Endothelial cell of umbilical vein (primary cell): ENCODE data around the gene NUDT16L1. TPM values are rescaled to one million over a fixed set of nuclear protein-coding genes. Genes with fewer than 3 reads are reported as not detected.

Experiments
- BruUV-seq: library from RNA; stranded (reverse); fragments of 400-500 nt; replicated peaks from 2 replicates; lab custom pipeline; 2021; lab: Mats Ljungman, UMichigan
- CTCF ChIA-PET: fragments of 300-600, 350-600 bp; sonication (Branson Sonifier 250); formaldehyde crosslinking; loops from one replicate; lab custom pipeline; 2021; ENCODE audit warnings: antibody characterized with exemption, inconsistent platforms; lab: Charles Lee
- POLR2A ChIA-PET: fragments of 300-600, 350-600 bp; sonication (Branson Sonifier 250); formaldehyde crosslinking; loops from one replicate; lab custom pipeline; 2021; ENCODE audit warnings: antibody characterized with exemption, inconsistent platforms; lab: Charles Lee
- DNase-seq: peaks from one replicate; pipeline ENCODE4 v3.0.0-alpha.2; 2011; ENCODE audit warnings: low read depth, low spot score
- FAIRE-seq: peaks from 2 replicates; lab custom pipeline; 2011; peaks lifted over from hg19 to GRCh38; lab: Jason Lieb, UNC
- H2AFZ ChIP-seq: 2 replicates; pipeline ENCODE4 v1.6.0; 2012; ENCODE audit warnings: low read depth, low read length, control low read depth, inconsistent platforms
- H3K27ac ChIP-seq: 2 replicates; pipeline ENCODE4 v1.5.1; 2011; ENCODE audit warnings: low read depth, mild to moderate bottlenecking, control low read depth, low read length, moderate library complexity; ENCODE audit not compliant: insufficient read depth
- H3K27me3 ChIP-seq, 2 experiments: 2 replicates each; pipeline versions ENCODE4 v1.6.0 to v1.6.1; 2011; ENCODE audit warnings: low read length in 2 of 2, mixed read lengths in 1 of 2; ENCODE audit not compliant: control insufficient read depth in 2 of 2, insufficient read depth in 2 of 2
- H3K36me3 ChIP-seq, 2 experiments: 2 replicates in 1 of 2; 3 replicates in 1 of 2; pipeline ENCODE4 v1.5.1; 2011; ENCODE audit warnings: low read length in 2 of 2, mild to moderate bottlenecking in 1 of 2, moderate library complexity in 1 of 2; ENCODE audit not compliant: control insufficient read depth in 2 of 2, insufficient read depth in 2 of 2; ENCODE audit errors: extremely low read depth in 1 of 2
- H3K4me1 ChIP-seq: 3 replicates; pipeline ENCODE4 v1.5.1; 2011; ENCODE audit warnings: mild to moderate bottlenecking, low read length; ENCODE audit not compliant: control insufficient read depth, insufficient read depth; ENCODE audit errors: extremely low read depth
- H3K4me2 ChIP-seq: 2 replicates; pipeline ENCODE4 v1.6.1; 2011; ENCODE audit warnings: low read length, control low read depth, mixed read lengths; ENCODE audit not compliant: insufficient read depth
- H3K4me3 ChIP-seq, 3 experiments: fragments of 200-600 bp in 1 of 3; sonication (generic), shearing (Covaris generic) in 1 of 3; replicated peaks in 1 of 3; 2 replicates each; pipeline ENCODE4 v1.5.1; 2011 to 2016; ENCODE audit warnings: control low read depth in 3 of 3, low read length in 3 of 3, mild to moderate bottlenecking in 2 of 3, inconsistent platforms in 1 of 3, low read depth in 1 of 3, moderate library complexity in 1 of 3; ENCODE audit not compliant: insufficient read depth in 1 of 3
- H3K79me2 ChIP-seq: 2 replicates; pipeline ENCODE4 v1.6.0; 2012; ENCODE audit warnings: low read length, inconsistent platforms; ENCODE audit not compliant: control insufficient read depth, insufficient read depth
- H3K9ac ChIP-seq: replicated peaks from 2 replicates; pipeline ENCODE3; 2011; ENCODE audit warnings: low read length, control low read depth; ENCODE audit not compliant: insufficient read depth; ENCODE audit errors: extremely low read depth
- H3K9me1 ChIP-seq: replicated peaks from 3 replicates; pipeline ENCODE4 v1.6.0; 2011; ENCODE audit warnings: mild to moderate bottlenecking, low read length; ENCODE audit not compliant: control insufficient read depth, insufficient read depth; ENCODE audit errors: extremely low read depth
- H3K9me3 ChIP-seq: replicated peaks from 2 replicates; pipeline ENCODE4 v1.5.1; 2012; ENCODE audit warnings: low read length, inconsistent platforms; ENCODE audit not compliant: control insufficient read depth, insufficient read depth
- H4K20me1 ChIP-seq: replicated peaks from 2 replicates; pipeline ENCODE3; 2011; ENCODE audit warnings: mild to moderate bottlenecking, low read length; ENCODE audit not compliant: control insufficient read depth, insufficient read depth; ENCODE audit errors: extremely low read depth
- EZH2 ChIP-seq: IDR thresholded peaks from 2 replicates; pipeline ENCODE4 v1.6.1; 2012; ENCODE audit warnings: borderline replicate concordance, low read depth, mild to moderate bottlenecking, moderate library complexity, low read length, inconsistent platforms; ENCODE audit not compliant: severe bottlenecking
- FOS ChIP-seq: IDR thresholded peaks from 2 replicates; pipeline ENCODE4 v1.6.1; 2011; ENCODE audit warnings: mild to moderate bottlenecking, low read length, moderate library complexity, borderline replicate concordance; ENCODE audit not compliant: insufficient read depth
- GATA2 ChIP-seq: IDR thresholded peaks from 2 replicates; pipeline ENCODE4 v1.7.0; 2011; ENCODE audit warnings: low read depth, mild to moderate bottlenecking, moderate library complexity, mixed read lengths, low read length; ENCODE audit not compliant: insufficient read length, insufficient read depth
- JUN ChIP-seq: IDR thresholded peaks from 2 replicates; pipeline ENCODE4 v1.6.1; 2011; ENCODE audit warnings: borderline replicate concordance, low read depth; ENCODE audit not compliant: insufficient read length, insufficient read depth
- MAX ChIP-seq: IDR thresholded peaks from 2 replicates; pipeline ENCODE4 v1.6.1; 2011; ENCODE audit not compliant: insufficient read depth, insufficient read length
- MYC ChIP-seq: IDR thresholded peaks from one replicate; pipeline ENCODE4 v1.6.1; 2011; ENCODE audit warnings: mild to moderate bottlenecking, low read depth, low read length
- POLR2A ChIP-seq: IDR thresholded peaks from 2 replicates; pipeline ENCODE4 v1.6.1; 2012; ENCODE audit warnings: low read depth, mild to moderate bottlenecking, control low read depth, low read length
- POLR2AphosphoS5 ChIP-seq: IDR thresholded peaks from 2 replicates; pipeline ENCODE4 v1.6.1; 2012; ENCODE audit warnings: low read depth, mild to moderate bottlenecking, control low read depth, low read length, moderate library complexity; ENCODE audit not compliant: insufficient read depth
- dilution Hi-C: fragments of 300-500 bp; cut with MboI; formaldehyde crosslinking; loops from one replicate; pipeline ENCODE4 v1.15.0; 2019; ENCODE audit warnings: low sequenced_read_pairs; ENCODE audit not compliant: extremely low pct_ligation_motif_present
- intact Hi-C: fragments of 100-400 bp; cut with micrococcal nuclease; formaldehyde crosslinking; loops from one replicate; pipeline ENCODE4 v1.10.0; 2022
- polyA plus RNA-seq, 4 experiments: library from polyadenylated mRNA; depleted of rRNA in 3 of 4; stranded (reverse) in 3 of 4; unstranded in 1 of 4; fragments of >200 nt; gene quantifications; 2 replicates each; pipeline versions ENCODE4 v1.2.1 to v1.2.3, GENCODE V29; 2011 to 2012; ENCODE audit warnings: missing spikeins in 1 of 4
- total RNA-seq: library from RNA; stranded (reverse); gene quantifications from 2 replicates; pipeline ENCODE4 v1.2.3, GENCODE V29; 2021
- TF ChIP-seq, protein P1 (sequence below), 2 donors: IDR thresholded peaks; 1 replicate in 1 of 2; 2 replicates in 1 of 2; pipeline ENCODE4 v1.5.1; 2011; ENCODE audit warnings: low read length in 2 of 2, mild to moderate bottlenecking in 2 of 2, moderate library complexity in 2 of 2, control low read depth in 1 of 2, inconsistent platforms in 1 of 2, low read depth in 1 of 2; ENCODE audit not compliant: insufficient read depth in 1 of 2; ENCODE audit errors: extremely low read depth in 1 of 2

Gene NUDT16L1
- total and polyA plus RNA-seq, 2 donors (not counting 3 experiments of a cell fraction or from before 2014, with no cell fraction given): 24.7 to 53.1 TPM

- dilution Hi-C loops (no loop called here), intact Hi-C loops (no loop called here)
- TF ChIP-seq MYC (no peak), POLR2A (no peak), JUN (no peak), GATA2 (no peak), FOS (no peak), MAX (no peak), POLR2AphosphoS5 (no peak), EZH2 (no peak)
- TF ChIP-seq, protein P1, sequence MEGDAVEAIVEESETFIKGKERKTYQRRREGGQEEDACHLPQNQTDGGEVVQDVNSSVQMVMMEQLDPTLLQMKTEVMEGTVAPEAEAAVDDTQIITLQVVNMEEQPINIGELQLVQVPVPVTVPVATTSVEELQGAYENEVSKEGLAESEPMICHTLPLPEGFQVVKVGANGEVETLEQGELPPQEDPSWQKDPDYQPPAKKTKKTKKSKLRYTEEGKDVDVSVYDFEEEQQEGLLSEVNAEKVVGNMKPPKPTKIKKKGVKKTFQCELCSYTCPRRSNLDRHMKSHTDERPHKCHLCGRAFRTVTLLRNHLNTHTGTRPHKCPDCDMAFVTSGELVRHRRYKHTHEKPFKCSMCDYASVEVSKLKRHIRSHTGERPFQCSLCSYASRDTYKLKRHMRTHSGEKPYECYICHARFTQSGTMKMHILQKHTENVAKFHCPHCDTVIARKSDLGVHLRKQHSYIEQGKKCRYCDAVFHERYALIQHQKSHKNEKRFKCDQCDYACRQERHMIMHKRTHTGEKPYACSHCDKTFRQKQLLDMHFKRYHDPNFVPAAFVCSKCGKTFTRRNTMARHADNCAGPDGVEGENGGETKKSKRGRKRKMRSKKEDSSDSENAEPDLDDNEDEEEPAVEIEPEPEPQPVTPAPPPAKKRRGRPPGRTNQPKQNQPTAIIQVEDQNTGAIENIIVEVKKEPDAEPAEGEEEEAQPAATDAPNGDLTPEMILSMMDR (IDR thresholded peaks at IDR 0.05; ENCODE audit: extremely low read depth in 1 of 2, insufficient read depth in 1 of 2, low read depth in 1 of 2, low read length in 2 of 2): no peak
- Histone ChIP-seq H2AFZ (no peak overlapping the region), H3K4me2 (no peak overlapping the region), H3K27me3 (no peaks in the 10 kb centered on the region), H3K9ac (no peak overlapping the region), H3K27ac (no peak overlapping the region), H3K4me3 (no peak overlapping the region), H3K4me1 (no peaks in the 10 kb centered on the region), H3K79me2 (no peaks in the 10 kb centered on the region), H3K9me1 (no peaks in the 10 kb centered on the region), H4K20me1 (no peaks in the 10 kb centered on the region), H3K36me3 (peaks cover 4 to 27% of the 10 kb centered on the region in 2 experiments), H3K9me3 (no peaks in the 10 kb centered on the region)
- POLR2A ChIA-PET: no interaction called here
- DNase-seq (no peak), FAIRE-seq (no peak)
- BruUV-seq: no TSS peak
- CTCF ChIA-PET: no interaction called here
Measured at GRCh38 chr16:4661661-4662060, 31.7 kb upstream of the NUDT16L1 start.
